ENCODE measurements around the gene THAP4. TPM values are rescaled to one million over a fixed set of nuclear protein-coding genes. Genes with fewer than 3 reads are reported as not detected.

THAP4 gene
- total RNA-seq, 1 donor from 2014 or later, result 61.0 TPM

GRCh38 chr2:241641631-241642030 is 4.7 kb upstream of the THAP4 start:
- Mint-ChIP-seq H3K27ac (no peak overlapping the region), H3K4me1 (ENCODE audit: low read depth) (peaks cover 19% of the 10 kb centered on the region), H3K27me3 (no peaks in the 10 kb centered on the region), H3K4me3 (ENCODE audit: low read depth) (no peak overlapping the region), H3K9me3 (ENCODE audit: low read depth) (no peaks in the 10 kb centered on the region), H3K36me3 (ENCODE audit: insufficient read depth) (peaks cover 4% of the 10 kb centered on the region)
- DNase-seq (ENCODE audit: low spot score, unreplicated experiment), result no peak
- TF ChIP-seq CTCF (IDR thresholded peaks at IDR 0.05; ENCODE audit: unreplicated experiment), result no peak

DNA sequence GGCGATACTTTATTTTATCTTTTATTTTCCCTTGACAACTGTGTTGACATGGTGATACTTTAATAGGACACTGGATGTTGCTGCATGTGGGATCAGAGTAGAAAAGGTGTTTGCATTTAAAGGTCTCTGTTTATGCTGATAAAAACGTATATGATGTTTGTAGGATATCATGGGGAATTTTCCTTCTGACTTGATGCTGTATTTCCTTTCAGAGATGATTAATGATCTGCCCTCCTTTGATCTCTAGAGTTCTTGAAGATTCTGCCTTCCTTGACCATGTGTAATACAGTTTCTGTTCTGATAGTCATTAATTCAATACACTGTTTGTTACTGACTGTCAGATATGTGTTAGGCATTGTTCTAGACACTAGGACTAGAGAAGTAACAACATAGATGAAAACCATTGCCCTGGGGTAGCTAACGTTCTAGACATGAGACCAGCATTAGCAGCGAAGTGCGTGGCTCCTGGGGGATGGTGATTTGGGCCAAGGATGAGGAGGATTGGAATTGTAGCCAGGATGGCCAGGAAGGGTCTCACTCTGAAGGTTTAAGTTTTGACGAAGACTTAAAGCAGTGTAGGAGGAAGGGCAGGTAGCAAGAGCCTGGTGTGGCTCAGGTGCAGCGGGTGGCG is 3.3 kb upstream of the THAP4 start:
- H3K27ac Mint-ChIP-seq, result no peak overlapping the region
- DNase-seq (ENCODE audit: low spot score, unreplicated experiment), result no peak
- H3K4me1 Mint-ChIP-seq (ENCODE audit: low read depth), result peaks cover 24% of the 10 kb centered on the region
- peaks cover 4% of the 10 kb centered on the region for H3K36me3 Mint-ChIP-seq (ENCODE audit: insufficient read depth)
- H3K4me3 Mint-ChIP-seq (ENCODE audit: low read depth), result no peak overlapping the region
- TF ChIP-seq CTCF (IDR thresholded peaks at IDR 0.05; ENCODE audit: unreplicated experiment), result no peak
- no peaks in the 10 kb centered on the region for H3K9me3 Mint-ChIP-seq (ENCODE audit: low read depth)
- H3K27me3 Mint-ChIP-seq, result no peaks in the 10 kb centered on the region

DNA sequence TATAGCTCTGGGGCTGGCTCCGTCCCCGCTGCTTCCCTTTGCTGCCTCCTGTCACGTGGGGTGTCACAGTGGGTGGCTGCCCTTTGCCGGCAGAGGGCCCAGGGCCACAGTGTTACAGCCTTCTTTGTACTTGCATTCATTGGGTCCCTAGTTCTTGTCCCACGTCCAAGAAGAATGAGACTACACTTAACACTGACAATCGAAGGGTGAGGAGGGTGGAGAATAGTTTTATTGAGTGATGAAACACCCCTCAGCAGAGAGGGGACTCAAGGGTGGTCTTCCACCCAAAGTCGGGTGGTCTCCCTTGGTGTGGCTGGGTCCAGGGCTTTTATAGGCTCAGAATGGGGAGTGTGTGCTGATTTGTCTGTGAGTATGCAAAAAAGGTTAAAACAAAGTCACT is 2.4 kb upstream of the THAP4 start:
- H3K9me3 Mint-ChIP-seq (ENCODE audit: low read depth), result no peaks in the 10 kb centered on the region
- H3K27me3 Mint-ChIP-seq, result no peaks in the 10 kb centered on the region
- peak overlapping the region; percentile 24 for H3K27ac Mint-ChIP-seq
- peak overlapping the region; percentile 52 for H3K4me3 Mint-ChIP-seq (ENCODE audit: low read depth)
- H3K4me1 Mint-ChIP-seq (ENCODE audit: low read depth), result peaks cover 24% of the 10 kb centered on the region
- no peak for DNase-seq (ENCODE audit: low spot score, unreplicated experiment)
- TF ChIP-seq CTCF (IDR thresholded peaks at IDR 0.05; ENCODE audit: unreplicated experiment), result no peak
- peaks cover 2% of the 10 kb centered on the region for H3K36me3 Mint-ChIP-seq (ENCODE audit: insufficient read depth)

GRCh38 chr2:241638940-241639339 is 2.0 kb upstream of the THAP4 start:
- no peak for TF ChIP-seq CTCF (IDR thresholded peaks at IDR 0.05; ENCODE audit: unreplicated experiment)
- H3K36me3 Mint-ChIP-seq (ENCODE audit: insufficient read depth), result peaks cover 2% of the 10 kb centered on the region
- no peak for DNase-seq (ENCODE audit: low spot score, unreplicated experiment)
- no peaks in the 10 kb centered on the region for H3K27me3 Mint-ChIP-seq
- no peaks in the 10 kb centered on the region for H3K9me3 Mint-ChIP-seq (ENCODE audit: low read depth)
- peak overlapping the region; percentile 82 for H3K4me3 Mint-ChIP-seq (ENCODE audit: low read depth)
- H3K4me1 Mint-ChIP-seq (ENCODE audit: low read depth), result peaks cover 24% of the 10 kb centered on the region
- H3K27ac Mint-ChIP-seq, result no peak overlapping the region

- H3K4me3 Mint-ChIP-seq (ENCODE audit: low read depth), result peak overlapping the region; percentile 82
- H3K9me3 Mint-ChIP-seq (ENCODE audit: low read depth), result no peaks in the 10 kb centered on the region
- no peaks in the 10 kb centered on the region for H3K27me3 Mint-ChIP-seq
- H3K27ac Mint-ChIP-seq, result peak overlapping the region; percentile 89
- peaks cover 24% of the 10 kb centered on the region for H3K4me1 Mint-ChIP-seq (ENCODE audit: low read depth)
- H3K36me3 Mint-ChIP-seq (ENCODE audit: insufficient read depth), result peaks cover 4% of the 10 kb centered on the region
- DNase-seq (ENCODE audit: low spot score, unreplicated experiment), result no peak
- TF ChIP-seq CTCF (IDR thresholded peaks at IDR 0.05; ENCODE audit: unreplicated experiment), result no peak
These were observed 1.1 kb upstream of the THAP4 start for GRCh38 chr2:241637795-241638660.
